OCI-LY3 (cell line): Measurements from ENCODE around the gene FPR1.

Source experiments
- EZH2phosphoT487 ChIP-seq: fragments of 200-600 bp; shearing (Covaris generic); IDR thresholded peaks from 2 replicates; pipeline ENCODE4 v1.6.1; 2018; ENCODE audit warnings: antibody characterized with exemption, mixed run types, low read depth
- TF ChIP-seq, protein P1 (sequence below): fragments of 200-600, 300-600 bp; sonication (generic); IDR thresholded peaks from 2 replicates; pipeline ENCODE4 v1.5.1; 2014; ENCODE audit warnings: antibody characterized with exemption, low read length, low read depth

DNA sequence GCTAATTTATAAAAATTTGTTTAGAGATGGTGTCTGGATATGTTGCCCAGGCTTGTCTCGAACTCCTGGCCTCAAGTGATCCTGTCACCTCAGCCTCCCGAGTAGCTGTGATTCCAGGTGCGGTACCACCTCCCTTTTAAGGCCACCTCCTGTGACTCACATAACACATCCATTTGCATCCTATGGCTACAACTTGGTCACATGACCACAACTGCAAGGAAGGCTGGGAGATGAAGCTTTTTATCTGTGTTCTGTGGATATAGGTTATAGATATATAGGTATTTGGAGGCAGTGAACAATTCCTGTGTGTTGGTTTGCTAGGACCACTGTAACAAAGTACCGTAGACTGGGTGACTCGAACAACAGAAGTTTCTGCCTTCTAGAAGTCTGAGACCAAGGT, 52.5 kb downstream of the FPR1 start:
- TF ChIP-seq, protein P1, sequence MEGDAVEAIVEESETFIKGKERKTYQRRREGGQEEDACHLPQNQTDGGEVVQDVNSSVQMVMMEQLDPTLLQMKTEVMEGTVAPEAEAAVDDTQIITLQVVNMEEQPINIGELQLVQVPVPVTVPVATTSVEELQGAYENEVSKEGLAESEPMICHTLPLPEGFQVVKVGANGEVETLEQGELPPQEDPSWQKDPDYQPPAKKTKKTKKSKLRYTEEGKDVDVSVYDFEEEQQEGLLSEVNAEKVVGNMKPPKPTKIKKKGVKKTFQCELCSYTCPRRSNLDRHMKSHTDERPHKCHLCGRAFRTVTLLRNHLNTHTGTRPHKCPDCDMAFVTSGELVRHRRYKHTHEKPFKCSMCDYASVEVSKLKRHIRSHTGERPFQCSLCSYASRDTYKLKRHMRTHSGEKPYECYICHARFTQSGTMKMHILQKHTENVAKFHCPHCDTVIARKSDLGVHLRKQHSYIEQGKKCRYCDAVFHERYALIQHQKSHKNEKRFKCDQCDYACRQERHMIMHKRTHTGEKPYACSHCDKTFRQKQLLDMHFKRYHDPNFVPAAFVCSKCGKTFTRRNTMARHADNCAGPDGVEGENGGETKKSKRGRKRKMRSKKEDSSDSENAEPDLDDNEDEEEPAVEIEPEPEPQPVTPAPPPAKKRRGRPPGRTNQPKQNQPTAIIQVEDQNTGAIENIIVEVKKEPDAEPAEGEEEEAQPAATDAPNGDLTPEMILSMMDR: no peak
- TF ChIP-seq EZH2phosphoT487: no peak
